Occipital lobe (tissue), 2 donors: ENCODE results near the gene CLCNKB. TPM values are rescaled to one million over a fixed set of nuclear protein-coding genes. Genes with fewer than 3 reads are reported as not detected.
"Not testable (repeated sequence)": the region's sequence is repeated elsewhere in the genome, so short reads cannot be mapped to it uniquely, and the experiment has no call there.

Experiments
- DNase-seq: peaks from one replicate; lab custom pipeline; 2025; lab: John Stamatoyannopoulos, UW
- total RNA-seq: library from RNA; depleted of rRNA; stranded (reverse); fragments of >200 nt; gene quantifications from one replicate; pipeline ENCODE4 v1.2.3, GENCODE V29; 2014

Gene CLCNKB
- total RNA-seq, 1 donor from 2014 or later = 0.16 TPM

DNA sequence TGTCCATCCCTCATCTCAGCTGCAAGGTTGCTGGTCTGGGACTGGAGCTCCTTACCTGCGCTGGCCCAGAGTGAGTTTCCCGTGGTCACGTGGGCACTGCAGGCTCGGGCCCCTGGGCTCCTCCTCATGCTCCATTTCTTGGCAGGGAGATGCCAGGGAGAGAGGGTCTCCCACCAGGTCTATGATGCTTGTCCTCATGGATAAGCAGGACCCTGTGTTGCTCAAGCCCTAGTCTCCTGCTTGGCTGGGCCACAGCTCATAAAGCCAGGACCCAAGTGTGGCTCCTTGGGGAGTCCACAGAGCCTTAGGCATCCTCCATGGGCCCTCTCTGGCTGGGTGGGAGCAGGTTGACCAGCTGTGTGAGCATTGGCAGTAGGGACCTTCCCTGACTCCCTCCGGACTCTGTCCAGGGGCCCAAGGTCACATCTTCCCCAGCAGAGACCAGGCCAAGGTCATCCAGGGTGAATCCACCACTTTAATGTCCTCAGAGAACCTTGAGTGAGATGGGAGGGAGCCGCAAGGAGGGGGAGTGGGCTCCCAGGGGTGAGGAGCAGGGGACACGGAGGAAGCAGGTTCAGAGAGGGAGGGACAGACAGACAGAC lies 13.8 kb downstream of the CLCNKB start:
- not testable (repeated sequence) for DNase-seq

DNA sequence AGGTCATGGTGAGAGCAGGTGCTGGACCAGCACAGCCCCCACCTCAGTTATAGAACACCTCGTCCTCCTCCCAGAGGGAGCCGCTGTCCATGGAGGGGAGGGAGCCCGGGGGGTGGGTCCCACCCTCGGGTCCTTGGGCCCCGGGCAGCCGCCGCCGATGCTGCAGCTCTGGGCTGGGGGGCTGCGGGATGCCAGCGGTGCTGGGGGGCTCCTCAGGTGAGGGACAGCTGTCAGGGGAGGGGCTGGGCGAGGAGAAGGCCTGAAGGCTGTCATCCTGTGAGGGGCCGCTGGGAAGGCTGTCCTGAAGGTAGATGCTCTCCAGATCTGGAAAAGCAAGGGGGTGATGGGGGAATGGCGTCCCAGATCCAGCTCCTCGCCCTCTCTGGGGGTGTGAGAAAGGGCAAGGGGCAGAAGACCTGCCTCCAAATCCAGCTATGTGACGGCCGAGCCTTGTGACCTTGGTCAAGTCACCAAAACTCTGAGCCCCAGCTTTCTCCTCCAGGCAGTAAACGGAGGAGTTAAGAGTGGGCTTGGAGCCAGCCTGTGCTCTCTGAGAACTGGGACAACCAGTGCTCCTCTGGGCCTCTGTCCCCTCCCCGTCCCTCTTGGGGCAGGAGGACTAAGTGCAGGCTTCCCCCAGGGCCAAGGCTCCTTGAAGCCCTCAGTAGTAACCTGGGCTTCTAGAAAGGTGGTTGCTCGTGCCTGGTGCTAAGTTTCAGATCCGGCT lies 15.0 kb downstream of the CLCNKB start:
- not testable (repeated sequence) for DNase-seq

DNA sequence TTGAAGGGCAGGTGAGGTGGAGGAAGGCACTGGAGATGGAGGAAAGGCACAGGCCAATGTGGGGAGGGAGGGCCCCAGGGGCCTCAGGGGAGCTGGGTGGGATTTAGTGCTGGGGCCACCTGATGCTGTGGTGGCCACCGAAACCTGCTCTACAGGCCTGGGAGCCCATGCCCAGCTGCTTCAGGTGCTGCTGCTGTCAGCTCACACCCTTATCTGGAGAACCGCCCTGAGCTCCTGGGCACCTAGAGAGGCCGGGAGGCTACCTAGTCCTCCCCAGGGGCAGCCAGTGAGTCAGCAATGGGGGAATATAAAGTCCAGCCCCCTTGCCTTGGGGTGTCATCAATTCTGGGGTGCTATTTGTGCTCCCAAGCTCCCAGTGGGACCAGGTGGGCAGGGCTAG lies 17.7 kb downstream of the CLCNKB start:
- no peak for DNase-seq

DNA sequence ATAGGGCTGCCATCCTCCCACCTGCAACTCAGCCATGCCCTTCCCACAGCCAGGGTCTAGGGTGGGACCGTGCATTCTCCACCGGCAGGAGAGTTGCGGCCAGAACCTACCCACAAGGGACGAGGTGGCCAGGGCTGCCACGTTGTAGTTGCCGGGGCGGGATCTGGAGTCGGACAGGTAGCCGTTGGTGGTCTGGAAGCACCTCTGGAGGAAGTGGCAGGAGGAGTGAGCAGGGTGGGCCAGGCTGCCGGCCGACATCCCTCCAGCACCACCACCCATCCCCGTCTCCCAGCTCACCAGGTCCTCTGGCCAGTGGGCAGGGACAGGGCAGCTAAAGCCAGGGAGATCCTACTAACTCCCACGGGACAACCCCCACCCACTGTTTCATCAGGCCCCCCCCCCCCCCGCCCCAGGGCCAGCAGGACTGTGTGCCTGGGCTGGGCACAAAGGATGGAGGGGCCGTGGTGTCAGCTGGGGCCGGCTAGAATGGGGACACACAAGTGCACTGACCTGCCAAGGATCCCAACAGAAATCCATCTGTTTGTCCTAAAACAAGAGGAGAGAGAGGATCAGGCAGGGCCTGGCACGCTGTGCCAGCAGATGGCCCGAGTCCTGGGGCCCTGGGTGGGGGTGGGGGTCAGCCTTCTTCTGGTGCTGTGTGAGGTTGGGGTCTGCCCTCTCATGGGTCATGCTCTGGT lies 18.6 kb downstream of the CLCNKB start:
- not testable (repeated sequence) for DNase-seq

DNA sequence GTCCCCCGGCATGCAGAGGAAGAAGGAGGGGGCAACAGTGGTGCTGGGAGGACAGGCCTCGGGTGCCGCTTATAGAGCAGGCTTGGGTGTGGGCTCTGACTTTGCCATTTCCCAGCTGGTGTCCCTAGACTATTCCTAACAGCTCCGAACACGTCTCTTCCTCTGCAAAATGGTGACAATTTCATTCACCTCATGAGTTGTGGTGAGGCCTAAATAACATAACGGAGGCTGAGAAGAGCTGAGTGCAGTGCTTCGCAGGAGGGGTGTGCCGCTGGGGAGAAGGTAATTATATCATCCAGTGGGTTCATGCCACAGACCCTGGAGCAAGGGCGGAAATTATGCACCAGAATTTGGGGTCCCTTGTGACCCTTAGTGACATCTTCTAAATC lies 19.1 kb downstream of the CLCNKB start:
- not testable (repeated sequence) for DNase-seq

DNA sequence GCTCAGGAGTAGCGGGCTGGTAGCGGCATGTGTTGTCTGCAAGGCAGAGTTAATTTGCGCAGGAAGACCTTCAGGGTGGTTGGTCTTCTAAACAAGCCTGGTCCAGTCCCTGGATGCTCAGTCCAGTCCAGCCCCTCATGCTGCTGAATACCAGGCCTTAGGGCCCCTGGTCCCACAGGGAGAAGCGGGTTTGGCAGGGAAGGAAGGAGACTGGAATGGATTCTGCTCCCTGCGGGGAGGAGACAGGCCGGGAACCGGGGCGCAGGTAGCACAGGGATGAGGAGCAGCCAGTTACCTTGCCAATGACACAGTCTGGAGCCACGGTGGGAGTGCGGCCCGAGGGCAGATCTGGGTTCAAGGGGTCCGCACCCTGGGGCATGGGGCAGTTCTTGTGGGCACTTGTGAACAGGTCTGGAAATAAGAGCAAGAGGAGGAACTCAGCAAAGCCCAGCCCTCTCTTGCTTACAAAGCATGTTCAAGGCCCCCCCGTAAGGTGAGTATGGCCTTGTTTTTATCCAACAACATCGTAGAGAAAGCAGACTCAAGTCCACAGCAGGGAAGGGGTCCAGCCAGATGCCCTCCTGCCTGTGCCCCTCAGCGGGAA lies 19.7 kb downstream of the CLCNKB start:
- no peak for DNase-seq

DNA sequence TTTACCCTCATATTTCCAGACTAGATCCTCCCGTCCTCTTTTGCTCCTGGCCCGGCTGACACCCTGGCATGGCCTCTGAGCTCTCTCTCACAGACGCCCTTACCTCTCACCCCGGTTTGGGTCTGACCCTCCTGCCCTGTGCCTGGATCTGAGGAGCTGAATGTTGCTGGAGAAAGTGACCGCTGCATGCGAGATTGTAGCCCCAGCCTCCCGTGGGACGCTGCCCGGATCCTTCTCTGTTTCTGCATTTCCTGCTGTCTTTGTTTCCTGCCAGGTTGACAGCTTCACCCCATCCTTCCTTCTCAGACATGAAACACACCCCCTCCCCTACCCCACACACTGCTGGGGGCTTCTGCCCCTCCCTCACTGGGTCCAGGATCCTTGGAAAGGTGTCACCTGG lies 20.3 kb downstream of the CLCNKB start:
- no peak for DNase-seq

DNA sequence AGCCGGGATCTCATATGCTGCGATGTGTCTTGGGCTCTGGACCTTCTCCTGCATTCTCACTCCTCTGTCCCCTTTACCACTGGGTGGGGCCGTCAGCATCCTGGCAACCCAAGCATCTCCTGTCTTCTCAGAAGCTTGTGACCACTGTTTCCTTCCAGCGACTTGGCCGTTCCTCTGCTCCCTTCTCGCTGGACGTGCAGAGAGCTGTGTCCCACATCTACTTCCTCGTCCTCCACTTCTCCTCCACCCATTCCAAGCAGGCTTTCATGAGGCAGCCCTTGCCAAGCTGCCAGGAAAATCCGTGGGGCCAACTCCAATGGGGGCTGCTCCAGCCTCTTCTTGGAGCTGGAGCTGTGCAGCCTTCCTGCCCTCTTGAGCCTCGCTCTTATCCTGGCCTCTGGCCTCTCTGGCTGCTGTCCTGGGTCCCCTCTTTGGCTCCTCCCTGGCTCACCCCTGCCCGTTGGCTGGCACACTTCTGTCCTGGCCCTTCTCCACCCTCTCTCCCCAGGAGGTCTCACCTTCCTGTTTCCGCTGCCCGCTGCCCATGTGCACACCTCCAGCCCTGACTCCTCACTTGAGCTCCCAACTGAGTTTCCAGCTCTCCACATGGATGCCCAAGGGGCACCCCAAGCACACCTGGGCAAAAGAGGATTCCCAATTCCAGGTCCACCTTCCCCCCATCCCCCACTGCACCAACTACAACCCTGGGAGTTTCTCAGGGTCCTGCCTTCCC lies 21.1 kb downstream of the CLCNKB start:
- DNase-seq = no peak

DNA sequence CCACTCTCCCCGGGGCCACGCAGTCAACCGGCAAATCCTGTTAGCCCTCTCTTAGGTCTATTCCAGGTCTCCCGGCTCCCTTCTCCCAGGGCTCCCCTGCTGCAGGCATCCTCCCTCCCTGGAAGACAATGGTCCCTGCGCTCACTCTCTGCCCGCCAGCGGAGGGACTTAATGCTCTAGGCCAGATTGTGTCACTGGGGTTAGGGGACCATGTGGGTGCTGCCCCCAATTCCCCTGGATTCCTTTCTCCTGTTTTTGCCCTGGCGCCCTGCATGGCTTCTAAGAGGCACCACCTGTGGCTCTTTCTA lies 21.6 kb downstream of the CLCNKB start:
- DNase-seq = no peak

DNA sequence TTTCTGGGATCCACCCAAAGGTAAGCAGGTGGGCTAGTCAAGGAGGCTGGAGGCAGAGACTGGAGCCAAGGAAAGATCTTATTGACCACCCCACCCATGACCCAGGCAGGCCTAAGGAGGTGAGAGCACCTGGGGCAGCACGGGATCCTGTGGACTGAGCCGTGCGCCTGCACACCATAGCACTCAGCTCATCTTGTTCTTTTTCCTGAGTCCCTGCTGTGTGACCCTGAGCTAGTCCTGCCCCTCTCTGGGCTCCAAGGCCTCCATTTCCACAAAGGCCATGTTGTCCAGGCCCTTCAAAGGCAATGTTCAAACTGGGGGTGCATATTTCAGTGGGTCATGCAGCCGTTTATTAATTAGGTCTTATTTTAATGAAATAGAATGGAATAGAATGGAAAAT lies 22.7 kb downstream of the CLCNKB start:
- no peak for DNase-seq

DNA sequence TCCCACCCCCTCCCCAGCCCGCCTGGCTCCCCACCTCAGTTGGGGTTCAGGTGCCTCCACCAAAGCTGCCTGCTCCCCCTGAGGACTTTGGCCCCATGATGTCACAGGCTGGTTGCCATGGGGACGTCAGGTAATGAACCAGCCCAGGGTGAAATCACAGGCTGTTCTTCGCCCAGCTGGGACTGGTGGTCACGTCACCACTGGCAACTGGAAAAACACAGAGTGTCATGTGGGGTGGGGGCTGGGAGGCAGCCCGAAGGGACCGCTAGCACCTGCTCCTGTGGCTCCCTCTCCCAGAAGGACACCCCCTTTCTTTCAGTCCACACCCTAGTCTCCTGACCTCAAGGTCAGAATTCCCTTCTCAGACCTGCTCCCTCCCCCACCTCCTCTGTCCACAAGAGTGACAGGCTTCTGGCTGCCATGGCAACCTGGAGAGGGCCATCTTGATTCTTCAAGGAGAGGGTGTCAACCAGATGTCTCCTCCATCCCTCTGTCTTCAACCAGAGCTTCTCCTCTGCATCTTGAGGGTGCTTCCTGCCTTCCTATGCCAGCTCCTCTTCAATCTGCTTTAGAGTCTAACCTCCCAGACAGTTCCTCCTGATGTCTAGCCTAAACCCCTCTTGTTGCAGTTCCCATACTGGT lies 23.7 kb downstream of the CLCNKB start:
- DNase-seq = no peak

DNA sequence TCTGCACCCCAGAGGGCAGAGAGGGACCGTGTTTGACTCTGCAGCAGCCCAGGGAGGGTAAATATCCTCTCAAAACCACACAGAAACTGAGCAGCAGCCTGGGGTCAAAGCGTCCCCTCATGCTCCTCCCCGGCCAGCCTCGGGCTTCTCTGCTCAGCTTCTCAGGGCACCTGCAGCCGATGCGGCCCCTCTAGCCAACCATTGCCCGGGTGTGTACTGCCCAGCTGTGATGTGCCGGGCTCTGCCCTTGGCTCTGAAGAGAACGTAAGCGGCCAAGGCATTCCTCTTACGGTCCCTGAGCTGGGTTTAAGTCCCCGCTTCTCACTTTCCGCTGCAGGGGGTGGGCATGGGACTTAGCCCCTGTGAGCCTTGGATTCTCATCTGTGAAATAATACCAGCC lies 24.4 kb downstream of the CLCNKB start:
- DNase-seq = no peak

DNA sequence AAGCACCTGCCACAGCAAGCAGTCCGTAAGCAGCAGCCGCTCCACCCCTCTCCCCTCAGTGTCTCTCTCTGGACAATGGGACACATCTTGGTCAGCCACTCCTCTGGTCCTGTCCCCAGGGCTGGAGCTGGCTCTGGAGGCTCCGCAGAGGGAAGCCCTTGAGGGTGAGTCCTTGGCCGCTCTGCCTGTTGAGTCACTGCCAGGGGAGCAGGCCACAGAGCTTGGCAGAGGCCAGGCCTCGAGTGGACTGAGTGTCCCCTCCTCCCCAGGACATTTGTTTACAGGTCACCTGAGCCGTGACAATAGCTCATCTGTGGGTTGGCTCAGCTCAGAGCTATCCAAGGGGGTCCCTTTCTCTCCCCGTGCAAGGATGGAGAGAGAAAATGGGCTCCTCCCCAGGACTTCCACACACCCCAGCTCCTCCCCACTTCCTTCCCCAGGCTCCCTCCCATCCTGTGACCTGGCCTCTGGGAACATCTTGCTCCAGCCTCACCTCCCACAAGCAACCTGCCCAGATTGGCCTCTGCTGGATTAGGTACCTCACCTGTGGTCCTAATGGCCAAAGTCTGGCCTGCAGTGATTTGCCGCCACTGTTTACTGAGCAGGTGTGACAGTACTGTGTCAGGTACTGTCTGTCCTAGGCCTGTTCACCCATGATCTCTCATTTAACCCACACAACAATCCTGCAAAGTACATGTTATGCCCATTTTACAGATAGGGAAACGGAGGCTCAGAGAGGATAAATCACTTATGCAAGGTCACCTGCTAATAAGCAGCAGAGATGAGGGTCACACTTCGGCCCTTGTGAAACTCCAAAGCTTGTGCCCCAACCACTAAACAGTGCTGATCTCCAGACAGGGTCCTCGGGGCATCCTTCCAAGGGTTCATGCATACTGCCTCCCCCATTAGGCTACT lies 25.0 kb downstream of the CLCNKB start:
- no peak for DNase-seq

DNA sequence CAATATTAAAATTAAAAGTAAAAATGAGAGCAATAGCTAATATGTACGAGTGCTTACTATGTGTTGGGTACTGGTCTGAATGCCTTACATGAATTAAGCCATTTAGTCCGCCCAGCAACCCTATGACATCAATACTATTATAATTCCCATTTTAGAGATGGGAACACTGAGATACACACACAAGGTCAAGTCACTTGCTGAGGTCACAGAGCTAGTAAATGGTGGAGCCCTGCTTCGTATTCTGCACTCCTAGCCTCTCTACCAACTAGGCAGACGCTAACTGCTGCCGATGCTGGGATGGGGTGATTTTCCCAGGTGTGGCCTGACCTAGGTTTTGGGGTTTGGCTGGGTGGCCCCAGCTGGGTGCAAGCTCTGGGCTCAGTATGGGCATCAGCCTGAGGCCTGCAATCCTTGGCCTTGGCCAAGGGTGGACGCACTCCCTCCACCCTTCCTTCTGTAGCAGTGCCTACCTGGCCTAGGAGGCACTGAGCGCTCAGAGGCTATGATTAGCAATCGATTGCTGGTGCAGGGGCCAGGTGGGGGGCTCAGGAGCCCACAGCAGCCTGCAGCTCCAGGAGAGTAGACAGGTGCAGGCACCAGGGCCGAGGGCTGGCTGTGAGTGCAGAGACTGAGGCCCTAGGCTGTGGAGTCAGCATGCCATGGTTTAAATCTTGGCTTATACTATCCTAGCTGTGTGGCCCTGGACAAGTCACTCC lies 27.2 kb downstream of the CLCNKB start:
- DNase-seq = no peak

DNA sequence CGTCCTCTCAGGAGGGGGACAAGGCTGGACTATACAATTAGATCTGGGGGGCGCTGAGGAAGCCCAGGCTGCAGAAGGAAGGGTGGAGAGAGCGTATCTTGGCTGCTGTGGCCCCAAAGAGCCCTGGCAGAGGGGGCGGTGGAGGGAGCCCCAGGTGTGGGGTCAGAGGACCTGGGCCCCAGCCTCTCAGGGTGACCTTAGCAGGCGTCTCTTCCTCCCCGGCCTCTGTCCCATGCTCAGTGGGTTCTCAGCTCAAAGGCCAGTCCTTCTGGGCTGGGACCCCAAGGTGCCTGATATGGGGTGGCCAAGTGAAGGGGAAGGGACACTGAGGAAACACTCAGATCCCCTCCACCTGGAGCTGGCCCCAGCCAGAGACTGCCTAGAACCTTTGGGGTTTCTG lies 28.0 kb downstream of the CLCNKB start:
- no peak for DNase-seq

DNA sequence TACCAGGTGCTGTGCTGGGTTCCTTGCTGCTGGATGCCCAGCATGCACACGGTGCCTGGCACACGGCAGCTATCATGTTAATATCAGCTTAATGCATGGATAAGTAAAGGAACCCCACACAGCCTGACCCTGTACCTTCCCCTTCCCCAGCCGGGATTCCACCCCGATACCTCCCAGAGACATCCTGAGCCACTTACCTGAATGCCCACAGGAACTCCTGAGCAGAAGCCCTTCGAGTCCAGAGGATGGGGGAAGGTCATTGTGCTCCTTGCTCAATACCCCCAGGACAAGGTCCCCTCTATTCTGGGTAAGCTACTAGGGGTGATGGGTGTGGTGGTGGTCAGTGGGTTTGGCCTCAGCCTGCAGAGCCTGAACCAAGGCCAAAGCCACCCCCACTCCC lies 28.5 kb downstream of the CLCNKB start:
- no peak for DNase-seq

DNA sequence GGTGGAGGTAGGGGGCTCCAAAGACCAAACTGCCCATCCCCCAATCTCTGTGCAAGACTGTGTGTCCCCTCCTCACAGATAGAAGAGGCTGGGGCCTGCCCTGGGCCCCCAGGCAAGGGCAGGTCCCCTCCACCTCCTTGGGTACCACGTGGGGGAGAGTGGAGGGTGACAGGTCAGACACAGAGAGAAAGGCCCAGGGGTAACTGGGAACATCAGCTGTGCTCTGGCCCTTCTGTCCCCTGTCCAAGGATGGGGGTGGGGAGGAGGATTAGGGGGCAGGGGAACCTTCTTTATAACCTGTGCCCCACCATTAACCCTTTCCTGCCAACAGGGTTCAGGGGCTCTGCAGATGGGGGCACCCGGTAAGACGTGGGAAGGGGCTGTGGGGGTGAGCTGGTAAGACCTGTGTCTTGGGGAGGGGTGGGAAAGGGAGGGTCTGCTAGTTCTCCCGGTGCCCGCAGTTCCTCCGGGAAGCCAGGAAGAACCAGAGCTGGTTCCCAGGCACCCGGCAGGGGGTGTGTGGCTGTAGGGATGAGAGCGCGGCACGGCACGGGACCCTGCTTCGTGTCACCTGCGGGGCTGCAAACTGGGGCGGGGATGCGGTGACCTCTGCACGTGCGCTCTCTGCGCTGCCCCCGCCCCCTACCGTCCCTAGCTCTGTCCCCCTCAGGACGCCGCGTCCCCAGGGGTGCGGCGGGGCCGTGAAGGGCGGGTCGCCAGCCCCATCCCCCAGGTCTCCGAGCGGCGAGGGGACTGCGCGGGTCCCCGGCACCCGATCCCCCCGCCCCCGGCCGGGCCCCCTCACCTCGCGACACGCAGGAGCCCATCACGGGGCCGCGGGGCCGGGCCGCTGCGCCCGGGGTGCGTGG lies 29.3 kb downstream of the CLCNKB start:
- no peak for DNase-seq

DNA sequence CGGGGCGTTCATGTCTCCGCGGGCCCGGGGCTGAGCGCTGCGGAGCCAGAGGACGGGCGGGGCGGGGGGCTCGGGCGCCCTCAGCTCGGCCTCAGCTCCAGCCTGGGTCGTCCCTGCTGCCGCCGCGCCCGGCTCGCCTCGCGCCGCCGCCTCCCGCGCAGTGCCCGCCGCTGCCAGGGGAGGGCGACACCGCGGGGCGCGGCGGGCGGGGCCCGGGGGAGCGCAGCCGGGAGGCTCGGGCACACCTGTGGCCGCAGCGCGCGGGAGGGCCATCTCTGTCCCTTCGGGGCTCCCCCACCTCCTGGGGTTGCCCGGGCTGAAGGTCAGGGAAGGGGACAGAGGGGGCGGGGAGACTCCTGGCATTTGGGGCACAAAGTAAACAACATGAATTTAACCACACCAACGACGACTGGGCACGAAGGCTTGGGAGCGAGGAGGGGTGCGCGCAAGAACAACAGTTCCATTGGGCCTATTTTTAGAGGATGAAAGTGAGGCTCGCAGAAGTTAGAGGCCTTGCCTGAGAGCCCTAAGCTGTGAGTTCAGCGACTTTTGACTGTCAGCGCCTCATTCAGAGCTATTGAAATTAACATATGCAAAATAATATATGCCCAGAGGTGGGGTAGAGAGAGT lies 30.0 kb downstream of the CLCNKB start, which contains the start of gene FAM131C:
TSS of gene FAM131C (minus strand) at position 162 of the 630 bp plus-strand sequence. CDS start 209 bp downstream, outside the sequence.
- DNase-seq = no peak
